ENCODE measurements around the gene SLC2A9.
"Not testable (repeated sequence)": the region's sequence is repeated elsewhere in the genome, so short reads cannot be mapped to it uniquely, and the experiment has no call there.

Gene SLC2A9

GRCh38 chr4:9808077-9808476 lies 213.2 kb downstream of the SLC2A9 start:
- no peak for DNase-seq

- DNase-seq: no peak
Observed at GRCh38 chr4:9804918-9805317, 216.4 kb downstream of the SLC2A9 start.

- peak; percentile 35 for DNase-seq
Observed at GRCh38 chr4:9800848-9801247, 220.4 kb downstream of the SLC2A9 start.

- not testable (repeated sequence) for DNase-seq
Observed at GRCh38 chr4:9796641-9797040, 224.7 kb downstream of the SLC2A9 start.

GRCh38 chr4:9792381-9792780 lies 228.9 kb downstream of the SLC2A9 start:
- peak; percentile 1 for DNase-seq

GRCh38 chr4:9785891-9786290 lies 235.4 kb downstream of the SLC2A9 start:
- DNase-seq: not testable (repeated sequence)

- DNase-seq: no peak
Observed at GRCh38 chr4:9782136-9782436, 239.2 kb downstream of the SLC2A9 start.

GRCh38 chr4:9781343-9782135 lies 239.8 kb downstream of the SLC2A9 start, which contains the start of gene DRD5:
DRD5 (plus strand) TSS chr4:9781634; CDS start chr4:9782030, 396 bp downstream.
- no peak for DNase-seq
